K562 treated with DMSO at 1 percent for 4 hours (cell line): ENCODE results near the gene C17orf107. TPM values are rescaled to one million over a fixed set of nuclear protein-coding genes. Genes with fewer than 3 reads are reported as not detected.

Experiments used
- total RNA-seq: library from RNA; unstranded; fragments of 300-600 nt; gene quantifications from 2 replicates; pipeline ENCODE4 v1.2.3, GENCODE V29; 2022; ENCODE audit not compliant: insufficient read depth

C17orf107 gene
- 0.50 and 0.97 TPM in 2 replicates for total RNA-seq

DNA sequence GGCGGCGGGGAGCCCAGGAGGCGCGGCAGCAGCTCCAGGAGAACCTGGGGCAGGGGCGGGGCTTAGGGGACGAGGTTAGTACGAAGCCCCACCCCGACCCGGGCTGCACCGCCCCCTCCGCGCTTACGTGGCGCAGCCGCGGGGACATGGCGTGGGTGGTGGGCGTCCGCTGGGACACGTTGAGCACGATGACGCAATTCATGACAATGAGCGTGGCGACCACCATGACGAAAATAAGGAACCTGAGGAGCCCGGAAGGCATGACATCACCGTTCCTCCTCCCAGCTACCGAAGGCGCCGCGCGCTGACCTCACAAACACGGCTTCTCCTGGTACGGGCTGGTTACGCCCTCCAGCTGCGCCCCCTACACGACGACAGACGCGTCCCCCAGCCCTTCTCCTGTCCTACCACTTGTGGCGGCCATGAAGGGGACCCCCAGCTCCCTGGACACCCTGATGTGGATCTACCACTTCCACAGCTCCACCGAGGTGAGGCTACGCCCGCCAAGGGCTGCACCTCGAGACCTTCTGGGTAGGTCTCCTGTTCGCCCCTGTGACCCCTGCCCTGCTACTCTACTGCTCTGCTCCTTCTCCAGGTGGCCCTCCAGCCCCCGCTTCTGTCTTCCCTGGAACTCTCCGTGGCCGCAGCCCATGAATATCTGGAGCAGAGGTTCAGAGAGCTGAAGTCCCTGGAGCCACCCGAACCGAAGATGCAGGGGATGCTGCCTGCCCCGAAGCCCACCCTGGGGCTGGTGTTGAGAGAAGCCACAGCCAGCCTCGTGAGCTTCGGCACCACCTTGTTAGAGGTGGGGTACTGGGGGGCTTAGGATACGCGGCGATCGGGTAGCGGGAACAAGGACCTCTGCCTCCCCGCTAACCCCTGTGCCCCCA, at the start of gene C17orf107:
C17orf107 (plus strand) TSS at position 196 of the 890 bp plus-strand sequence; CDS start at position 423, 227 bp downstream.

GRCh38 chr17:4903051-4903818, 3.9 kb downstream of the C17orf107 start, which contains the start of gene CHRNE:
Gene CHRNE (minus strand): TSS chr17:4903098. CDS start chr17:4903063, 35 bp downstream.

GRCh38 chr17:4931963-4932362, 32.6 kb downstream of the C17orf107 start, which contains the start of gene GP1BA:
Gene GP1BA (plus strand): TSS chr17:4932277. CDS start chr17:4932605, 328 bp downstream.

DNA sequence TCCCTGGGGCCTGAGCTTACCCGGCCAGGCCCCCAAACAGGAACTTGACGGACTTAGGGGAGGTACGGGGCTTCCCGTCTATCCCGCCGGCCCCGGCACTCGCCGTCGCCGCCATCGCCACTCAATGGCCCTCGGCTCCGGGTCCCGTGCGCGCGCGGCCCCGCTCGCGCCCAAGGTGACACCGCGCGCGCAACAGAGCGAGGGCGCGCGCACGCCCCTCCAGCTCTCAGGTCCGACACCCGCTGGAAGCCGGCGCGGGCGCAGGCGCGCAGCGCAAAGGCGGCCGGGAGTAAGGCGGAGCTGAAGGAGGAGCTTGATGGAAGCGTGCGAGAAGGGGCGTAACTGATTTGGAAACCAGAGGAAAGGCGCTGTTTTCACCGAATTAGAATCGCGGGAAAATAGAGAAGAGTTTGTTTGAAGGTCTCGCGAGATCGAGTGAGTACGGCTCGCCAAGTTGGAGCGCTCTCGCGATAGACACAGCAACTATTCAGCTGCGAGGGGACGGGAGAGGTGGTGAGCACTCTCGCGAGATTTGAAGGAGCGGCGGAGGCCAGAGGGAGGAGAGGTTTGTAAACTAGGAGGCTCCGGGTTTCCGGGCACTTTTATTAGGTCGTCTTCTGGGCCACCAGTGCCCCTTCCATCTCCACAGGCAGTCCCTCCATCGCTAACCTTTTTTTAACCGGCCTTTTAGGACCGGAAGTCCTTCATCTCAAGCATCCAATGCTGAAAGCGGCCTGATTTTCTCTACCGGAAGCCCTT, 40.6 kb downstream of the C17orf107 start, which contains the start of the genes RNF167 and SLC25A11:
RNF167 (plus strand) TSS at position 473 of the 759 bp plus-strand sequence. CDS start 642 bp downstream, outside the sequence.
SLC25A11 (minus strand) TSS at position 251 of the 759 bp plus-strand sequence; CDS start at position 115, 136 bp downstream.

GRCh38 chr17:4948166-4948930, 49.0 kb downstream of the C17orf107 start, which contains the start of gene PFN1:
Gene PFN1 (minus strand): TSS chr17:4948530. CDS start chr17:4948394, 136 bp downstream.

GRCh38 chr17:4950746-4951204, 51.4 kb downstream of the C17orf107 start, which contains the start of gene ENO3:
Gene ENO3 (plus strand): TSS chr17:4951119. CDS start chr17:4951830, 711 bp downstream.

Other genes with a start within 250 kb of the C17orf107 start
- gene PELP1, start 195.4 kb upstream of the C17orf107 start, total RNA-seq = 37.2 and 38.9 TPM in 2 replicates
- 18.1 and 20.6 TPM in 2 replicates for gene ARRB2, start 188.9 kb upstream of the C17orf107 start, total RNA-seq
- gene MED11, start 168.1 kb upstream of the C17orf107 start, total RNA-seq = 4.9 and 10.5 TPM in 2 replicates
- gene ZMYND15, start 159.7 kb upstream of the C17orf107 start, total RNA-seq = not detected in 2 replicates
- not detected in 2 replicates for gene CXCL16, start 159.6 kb upstream of the C17orf107 start, total RNA-seq
- gene TM4SF5, start 127.7 kb upstream of the C17orf107 start, total RNA-seq = not detected in 2 replicates
- not detected in 2 replicates for gene VMO1, start 113.2 kb upstream of the C17orf107 start, total RNA-seq
- gene GLTPD2, start 110.6 kb upstream of the C17orf107 start, total RNA-seq = 1.6 TPM in 1 of 2 replicates, not detected in the other
- 139 and 156 TPM in 2 replicates for gene PSMB6, start 103.4 kb upstream of the C17orf107 start, total RNA-seq
- gene PLD2, start 92.4 kb upstream of the C17orf107 start, total RNA-seq = 4.0 and 14.9 TPM in 2 replicates
- 22.4 and 27.5 TPM in 2 replicates for gene MINK1, start 66.2 kb upstream of the C17orf107 start, total RNA-seq
- gene CHRNE, start 3.6 kb downstream of the C17orf107 start, total RNA-seq = not detected in 2 replicates
- gene GP1BA, start 32.7 kb downstream of the C17orf107 start, total RNA-seq = 0.71 TPM in 1 of 2 replicates, not detected in the other
- gene SLC25A11, start 40.5 kb downstream of the C17orf107 start, total RNA-seq = 45.8 and 50.8 TPM in 2 replicates
- 36.9 and 40.4 TPM in 2 replicates for gene RNF167, start 40.7 kb downstream of the C17orf107 start, total RNA-seq
- 558 and 653 TPM in 2 replicates for gene PFN1, start 49.0 kb downstream of the C17orf107 start, total RNA-seq
- 19.1 and 33.4 TPM in 2 replicates for gene ENO3, start 51.6 kb downstream of the C17orf107 start, total RNA-seq
- gene SPAG7, start 68.3 kb downstream of the C17orf107 start, total RNA-seq = 30.6 and 35.7 TPM in 2 replicates
- gene CAMTA2, start 88.1 kb downstream of the C17orf107 start, total RNA-seq = 17.0 and 18.7 TPM in 2 replicates
- gene INCA1, start 98.0 kb downstream of the C17orf107 start, total RNA-seq = not detected in 2 replicates
- gene KIF1C, start 98.4 kb downstream of the C17orf107 start, total RNA-seq = 10.5 and 12.7 TPM in 2 replicates
- not detected in 2 replicates for gene SLC52A1, start 135.9 kb downstream of the C17orf107 start, total RNA-seq
- gene ZFP3, start 178.9 kb downstream of the C17orf107 start, total RNA-seq = not detected in 2 replicates
- gene ZNF232, start 212.3 kb downstream of the C17orf107 start, total RNA-seq = 4.0 TPM in 2 replicates
- not detected in 2 replicates for gene USP6, start 216.5 kb downstream of the C17orf107 start, total RNA-seq